A549 (cell line): Measurements from ENCODE around the gene SEMA6D. TPM values are rescaled to one million over a fixed set of nuclear protein-coding genes. Genes with fewer than 3 reads are reported as not detected.

ENCODE experiments used
- ATAC-seq, 2 experiments: fragments of 200-7000 bp in 1 of 2; fragments of >200 bp in 1 of 2; cut with Nextera tagmentation in 1 of 2; cut with Tn5 transposase in 1 of 2; 3 replicates each; pipeline versions ENCODE4 v1.8.0 to v1.9.1; 2018 to 2020; ENCODE audit warnings: mild to moderate bottlenecking in 1 of 2, moderate library complexity in 1 of 2
- CTCF ChIA-PET: fragments of 300-600 bp; sonication (Branson Sonifier 250); formaldehyde crosslinking; extraction: SDS; loops from one replicate; lab custom pipeline; 2021; ENCODE audit warnings: antibody characterized with exemption, inconsistent platforms; lab: Yijun Ruan, JAX
- POLR2A ChIA-PET: fragments of 350-600 bp; formaldehyde crosslinking; extraction: SDS; loops from one replicate; lab custom pipeline; 2021; ENCODE audit warnings: antibody characterized with exemption, inconsistent platforms; lab: Yijun Ruan, JAX
- DNase-seq, 2 experiments: peaks; one replicate each; pipeline versions ENCODE4 v3.0.0 to v3.0.0-alpha.2; 2011 to 2016; ENCODE audit warnings: low read depth in 1 of 2, low spot score in 1 of 2
- FAIRE-seq: peaks from 2 replicates; lab custom pipeline; 2011; peaks lifted over from hg19 to GRCh38; lab: Jason Lieb, UNC
- H3K27ac ChIP-seq, 2 experiments: fragments of >200 bp; sonication (Bioruptor Twin); formaldehyde crosslinking; 3 replicates each; pipeline ENCODE4 v1.5.1; 2016 to 2017
- H3K4me1 ChIP-seq: fragments of >200 bp; sonication (Bioruptor Twin); formaldehyde crosslinking; 3 replicates; pipeline ENCODE4 v1.6.1; 2016
- H3K4me2 ChIP-seq: fragments of >200 bp; sonication (Bioruptor Twin); formaldehyde crosslinking; 3 replicates; pipeline ENCODE4 v1.6.1; 2016
- H3K4me3 ChIP-seq: fragments of >200 bp; sonication (Bioruptor Twin); formaldehyde crosslinking; 3 replicates; pipeline ENCODE4 v1.5.1; 2016
- H3K9me3 ChIP-seq: fragments of >200 bp; sonication (Bioruptor Twin); formaldehyde crosslinking; 3 replicates; pipeline ENCODE4 v1.6.1; 2016
- BHLHE40 ChIP-seq: IDR thresholded peaks from 2 replicates; pipeline ENCODE4 v1.6.1; 2012; ENCODE audit warnings: low read depth, low read length, inconsistent platforms
- CBX2 ChIP-seq: fragments of 200-600 bp; sonication (generic); IDR thresholded peaks from 2 replicates; pipeline ENCODE4 v1.6.1; 2016; ENCODE audit warnings: low read depth, mild to moderate bottlenecking, borderline replicate concordance
- CBX8 ChIP-seq: fragments of 200-600 bp; sonication (generic); IDR thresholded peaks from 2 replicates; pipeline ENCODE4 v1.6.1; 2016
- CHD2 ChIP-seq: fragments of 150-350 bp; IDR thresholded peaks from 2 replicates; pipeline ENCODE4 v1.6.1; 2014; ENCODE audit warnings: low read length; ENCODE audit not compliant: partially characterized antibody
- EP300 ChIP-seq, 2 experiments: fragments of >200 bp; sonication (Bioruptor Twin); formaldehyde crosslinking; IDR thresholded peaks; 2 replicates in 1 of 2; 3 replicates in 1 of 2; pipeline ENCODE4 v1.6.1; 2016 to 2017
- FOXS1 ChIP-seq: fragments of 250-450 bp; sonication (Bioruptor Pico); IDR thresholded peaks from 2 replicates; pipeline ENCODE4 v1.5.0; 2020; ENCODE audit warnings: mild to moderate bottlenecking, moderate library complexity
- GATA3 ChIP-seq: IDR thresholded peaks from 2 replicates; pipeline ENCODE4 v1.6.1; 2012; ENCODE audit warnings: borderline replicate concordance
- HOXB5 ChIP-seq: fragments of 250-450 bp; sonication (Bioruptor Pico); IDR thresholded peaks from 2 replicates; pipeline ENCODE4 v1.5.0; 2020; ENCODE audit warnings: mild to moderate bottlenecking, moderate library complexity
- NPAS2 ChIP-seq: fragments of 250-450 bp; sonication (Bioruptor Pico); IDR thresholded peaks from 2 replicates; pipeline ENCODE4 v1.8.0; 2022; ENCODE audit warnings: mild to moderate bottlenecking, moderate library complexity, borderline replicate concordance
- POLR2AphosphoS2 ChIP-seq: conservative IDR thresholded peaks from 2 replicates; pipeline ENCODE4 v1.6.1; 2012; ENCODE audit warnings: low read length, improper control_type of control experiment, inconsistent platforms
- RAD21 ChIP-seq, 2 experiments: fragments of >200 bp in 1 of 2; sonication (Bioruptor Twin) in 1 of 2; formaldehyde crosslinking in 1 of 2; IDR thresholded peaks in 1 of 2; conservative IDR thresholded peaks in 1 of 2; 2 replicates in 1 of 2; 3 replicates in 1 of 2; pipeline ENCODE4 v1.6.1; 2012 to 2018; ENCODE audit warnings: inconsistent platforms in 1 of 2
- RARB ChIP-seq: fragments of 250-450 bp; sonication (Bioruptor Pico); IDR thresholded peaks from 2 replicates; pipeline ENCODE4 v1.8.0; 2021; ENCODE audit warnings: mild to moderate bottlenecking, moderate library complexity
- RCOR1 ChIP-seq: fragments of 150-350 bp; IDR thresholded peaks from 2 replicates; pipeline ENCODE4 v1.6.1; 2014; ENCODE audit warnings: antibody characterized with exemption, low read length, low read depth
- SREBF2 ChIP-seq: fragments of 450-650 bp; IDR thresholded peaks from 2 replicates; pipeline ENCODE4 v1.6.1; 2014; ENCODE audit warnings: mild to moderate bottlenecking, moderate library complexity
- TP53 ChIP-seq: fragments of 250-450 bp; sonication (Bioruptor Pico); IDR thresholded peaks from 2 replicates; pipeline ENCODE4 v1.5.0; 2021; ENCODE audit warnings: mild to moderate bottlenecking, moderate library complexity
- ZSCAN20 ChIP-seq: fragments of 250-450 bp; sonication (Bioruptor Pico); IDR thresholded peaks from 2 replicates; pipeline ENCODE4 v1.8.0; 2022; ENCODE audit warnings: mild to moderate bottlenecking, moderate library complexity
- WGBS: methylation state at CpG from one replicate; pipeline ENCODE4 v1.1.6; 2017; ENCODE audit errors: missing lambda C conversion rate; 5-methylcytosine and 5-hydroxymethylcytosine counted together
- polyA plus RNA-seq, 4 experiments: library from polyadenylated mRNA; depleted of rRNA in 3 of 4; stranded (reverse); fragments of >200 nt; fragmentation: RNase III in 1 of 4; extraction: RNeasy Plus Mini Kit Qiagen cat#74134 plus additional on column Dnase treatment in 1 of 4; gene quantifications; 2 replicates in 3 of 4; 3 replicates in 1 of 4; pipeline ENCODE4 v1.2.3, GENCODE V29; 2011 to 2017
- TF ChIP-seq, protein P1 (sequence below): fragments of 250-450 bp; sonication (Bioruptor Pico); IDR thresholded peaks from 2 replicates; pipeline ENCODE4 v1.5.0; 2021; ENCODE audit warnings: mild to moderate bottlenecking, moderate library complexity, borderline replicate concordance
- TF ChIP-seq, protein P2 (sequence below): fragments of 250-450 bp; sonication (Bioruptor Pico); IDR thresholded peaks from 2 replicates; pipeline ENCODE4 v1.5.0; 2020; ENCODE audit warnings: low read depth, mild to moderate bottlenecking, moderate library complexity
- TF ChIP-seq, protein P3 (sequence below): fragments of 200-600 bp; sonication (generic); IDR thresholded peaks from 2 replicates; pipeline ENCODE4 v1.6.1; 2016; ENCODE audit warnings: antibody characterized with exemption, mild to moderate bottlenecking, moderate library complexity
- TF ChIP-seq, protein P4 (sequence below): fragments of >200 bp; sonication (Bioruptor Twin); formaldehyde crosslinking; IDR thresholded peaks from 3 replicates; pipeline ENCODE4 v1.6.1; 2016
- TF ChIP-seq, protein P5 (sequence below): IDR thresholded peaks from 2 replicates; pipeline ENCODE4 v1.6.1; 2012; ENCODE audit warnings: low read depth, borderline replicate concordance
- TF ChIP-seq, protein P6 (sequence below): fragments of 150-350 bp; IDR thresholded peaks from 2 replicates; pipeline ENCODE4 v1.6.1; 2014; ENCODE audit warnings: low read depth, mild to moderate bottlenecking, low read length

SEMA6D gene
- polyA plus RNA-seq, 2 of the 4 experiments (the other 2 are of a cell fraction), result not detected

DNA sequence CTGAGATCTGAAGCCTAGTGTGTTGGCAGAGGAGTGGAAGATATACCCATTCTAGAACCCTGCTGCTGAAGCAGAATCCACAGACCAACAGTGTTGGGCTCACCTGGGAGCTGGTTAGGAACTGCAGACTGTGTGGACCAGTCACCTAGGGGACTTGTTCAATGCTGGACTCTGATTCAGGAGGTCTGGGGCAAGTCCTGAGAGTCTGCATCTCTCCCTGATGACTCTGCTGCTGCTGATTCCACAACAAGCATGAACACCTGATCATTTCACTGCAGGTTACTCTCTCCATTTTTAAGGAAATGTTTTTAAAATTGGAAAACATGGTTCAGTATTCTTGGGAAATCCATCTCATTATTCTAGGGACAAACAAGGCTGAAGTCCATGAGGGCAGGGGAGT lies 84.9 kb downstream of the SEMA6D start:
- H3K4me2 ChIP-seq, result no peak overlapping the region
- TF ChIP-seq CHD2 (no peak), HOXB5 (CRISPR knock-in tag) (no peak), CBX8 (no peak), TP53 (CRISPR knock-in tag) (no peak), RCOR1 (no peak), POLR2AphosphoS2 (no peak), SREBF2 (no peak), CBX2 (no peak)
- TF ChIP-seq, protein P1, sequence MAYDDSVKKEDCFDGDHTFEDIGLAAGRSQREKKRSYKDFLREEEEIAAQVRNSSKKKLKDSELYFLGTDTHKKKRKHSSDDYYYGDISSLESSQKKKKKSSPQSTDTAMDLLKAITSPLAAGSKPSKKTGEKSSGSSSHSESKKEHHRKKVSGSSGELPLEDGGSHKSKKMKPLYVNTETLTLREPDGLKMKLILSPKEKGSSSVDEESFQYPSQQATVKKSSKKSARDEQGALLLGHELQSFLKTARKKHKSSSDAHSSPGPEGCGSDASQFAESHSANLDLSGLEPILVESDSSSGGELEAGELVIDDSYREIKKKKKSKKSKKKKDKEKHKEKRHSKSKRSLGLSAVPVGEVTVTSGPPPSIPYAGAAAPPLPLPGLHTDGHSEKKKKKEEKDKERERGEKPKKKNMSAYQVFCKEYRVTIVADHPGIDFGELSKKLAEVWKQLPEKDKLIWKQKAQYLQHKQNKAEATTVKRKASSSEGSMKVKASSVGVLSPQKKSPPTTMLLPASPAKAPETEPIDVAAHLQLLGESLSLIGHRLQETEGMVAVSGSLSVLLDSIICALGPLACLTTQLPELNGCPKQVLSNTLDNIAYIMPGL (CRISPR knock-in tag), result no peak
- TF ChIP-seq, protein P2, sequence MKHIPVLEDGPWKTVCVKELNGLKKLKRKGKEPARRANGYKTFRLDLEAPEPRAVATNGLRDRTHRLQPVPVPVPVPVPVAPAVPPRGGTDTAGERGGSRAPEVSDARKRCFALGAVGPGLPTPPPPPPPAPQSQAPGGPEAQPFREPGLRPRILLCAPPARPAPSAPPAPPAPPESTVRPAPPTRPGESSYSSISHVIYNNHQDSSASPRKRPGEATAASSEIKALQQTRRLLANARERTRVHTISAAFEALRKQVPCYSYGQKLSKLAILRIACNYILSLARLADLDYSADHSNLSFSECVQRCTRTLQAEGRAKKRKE (CRISPR knock-in tag), result no peak
- TF ChIP-seq, protein P3, sequence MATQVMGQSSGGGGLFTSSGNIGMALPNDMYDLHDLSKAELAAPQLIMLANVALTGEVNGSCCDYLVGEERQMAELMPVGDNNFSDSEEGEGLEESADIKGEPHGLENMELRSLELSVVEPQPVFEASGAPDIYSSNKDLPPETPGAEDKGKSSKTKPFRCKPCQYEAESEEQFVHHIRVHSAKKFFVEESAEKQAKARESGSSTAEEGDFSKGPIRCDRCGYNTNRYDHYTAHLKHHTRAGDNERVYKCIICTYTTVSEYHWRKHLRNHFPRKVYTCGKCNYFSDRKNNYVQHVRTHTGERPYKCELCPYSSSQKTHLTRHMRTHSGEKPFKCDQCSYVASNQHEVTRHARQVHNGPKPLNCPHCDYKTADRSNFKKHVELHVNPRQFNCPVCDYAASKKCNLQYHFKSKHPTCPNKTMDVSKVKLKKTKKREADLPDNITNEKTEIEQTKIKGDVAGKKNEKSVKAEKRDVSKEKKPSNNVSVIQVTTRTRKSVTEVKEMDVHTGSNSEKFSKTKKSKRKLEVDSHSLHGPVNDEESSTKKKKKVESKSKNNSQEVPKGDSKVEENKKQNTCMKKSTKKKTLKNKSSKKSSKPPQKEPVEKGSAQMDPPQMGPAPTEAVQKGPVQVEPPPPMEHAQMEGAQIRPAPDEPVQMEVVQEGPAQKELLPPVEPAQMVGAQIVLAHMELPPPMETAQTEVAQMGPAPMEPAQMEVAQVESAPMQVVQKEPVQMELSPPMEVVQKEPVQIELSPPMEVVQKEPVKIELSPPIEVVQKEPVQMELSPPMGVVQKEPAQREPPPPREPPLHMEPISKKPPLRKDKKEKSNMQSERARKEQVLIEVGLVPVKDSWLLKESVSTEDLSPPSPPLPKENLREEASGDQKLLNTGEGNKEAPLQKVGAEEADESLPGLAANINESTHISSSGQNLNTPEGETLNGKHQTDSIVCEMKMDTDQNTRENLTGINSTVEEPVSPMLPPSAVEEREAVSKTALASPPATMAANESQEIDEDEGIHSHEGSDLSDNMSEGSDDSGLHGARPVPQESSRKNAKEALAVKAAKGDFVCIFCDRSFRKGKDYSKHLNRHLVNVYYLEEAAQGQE, result no peak
- TF ChIP-seq, protein P4, sequence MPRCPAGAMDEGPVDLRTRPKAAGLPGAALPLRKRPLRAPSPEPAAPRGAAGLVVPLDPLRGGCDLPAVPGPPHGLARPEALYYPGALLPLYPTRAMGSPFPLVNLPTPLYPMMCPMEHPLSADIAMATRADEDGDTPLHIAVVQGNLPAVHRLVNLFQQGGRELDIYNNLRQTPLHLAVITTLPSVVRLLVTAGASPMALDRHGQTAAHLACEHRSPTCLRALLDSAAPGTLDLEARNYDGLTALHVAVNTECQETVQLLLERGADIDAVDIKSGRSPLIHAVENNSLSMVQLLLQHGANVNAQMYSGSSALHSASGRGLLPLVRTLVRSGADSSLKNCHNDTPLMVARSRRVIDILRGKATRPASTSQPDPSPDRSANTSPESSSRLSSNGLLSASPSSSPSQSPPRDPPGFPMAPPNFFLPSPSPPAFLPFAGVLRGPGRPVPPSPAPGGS, result no peak
- TF ChIP-seq, protein P5, sequence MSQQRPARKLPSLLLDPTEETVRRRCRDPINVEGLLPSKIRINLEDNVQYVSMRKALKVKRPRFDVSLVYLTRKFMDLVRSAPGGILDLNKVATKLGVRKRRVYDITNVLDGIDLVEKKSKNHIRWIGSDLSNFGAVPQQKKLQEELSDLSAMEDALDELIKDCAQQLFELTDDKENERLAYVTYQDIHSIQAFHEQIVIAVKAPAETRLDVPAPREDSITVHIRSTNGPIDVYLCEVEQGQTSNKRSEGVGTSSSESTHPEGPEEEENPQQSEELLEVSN, result no peak
- POLR2A ChIA-PET, result no interaction called here
- H3K27ac ChIP-seq, result no peak overlapping the region
- H3K9me3 ChIP-seq, result no peaks in the 10 kb centered on the region
- CTCF ChIA-PET, result no interaction called here
- DNase-seq (no peak), FAIRE-seq (no peak), ATAC-seq (no peak)
- H3K4me3 ChIP-seq, result no peak overlapping the region
- H3K4me1 ChIP-seq, result no peaks in the 10 kb centered on the region

DNA sequence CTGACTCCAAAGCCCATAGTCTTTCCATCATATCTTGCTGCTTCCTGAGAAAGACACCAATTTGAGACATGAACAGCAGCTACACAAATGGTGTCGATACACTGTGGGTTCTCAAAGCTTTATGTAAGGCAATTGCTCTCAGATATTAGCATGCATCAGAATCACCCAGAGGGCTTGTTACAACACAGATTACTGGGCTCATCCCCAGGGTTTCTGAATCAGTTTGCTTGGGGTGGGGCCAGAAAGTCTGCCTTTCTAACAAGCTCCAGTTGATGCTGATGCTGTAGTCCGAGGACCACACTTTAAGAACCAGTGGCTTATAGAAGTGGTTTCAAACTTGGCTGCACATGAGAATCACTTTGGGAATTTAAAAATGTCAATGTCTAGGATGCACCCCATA lies 86.5 kb downstream of the SEMA6D start:
- 11% methylated on average over 2 of the region's 2 CpGs for WGBS
- ChIA-PET POLR2A (no interaction called here), CTCF (no interaction called here)
- FAIRE-seq (no peak), ATAC-seq (no peak), DNase-seq (no peak)
- Histone ChIP-seq H3K4me2 (no peak overlapping the region), H3K4me3 (no peak overlapping the region), H3K27ac (no peak overlapping the region), H3K9me3 (no peaks in the 10 kb centered on the region), H3K4me1 (no peaks in the 10 kb centered on the region)
- TF ChIP-seq BHLHE40 (no peak), RARB (no peak), EP300 (IDR thresholded peaks at IDR 0.05) (no peak), POLR2AphosphoS2 (no peak), RAD21 (conservative IDR thresholded peaks at IDR 0.05 in 1 of 2, IDR thresholded peaks at IDR 0.05 in 1 of 2) (no peak), ZSCAN20 (CRISPR knock-in tag) (no peak), FOXS1 (CRISPR knock-in tag) (no peak), GATA3 (no peak), NPAS2 (CRISPR knock-in tag) (no peak)
- TF ChIP-seq, protein P4, result no peak
- TF ChIP-seq, protein P6, sequence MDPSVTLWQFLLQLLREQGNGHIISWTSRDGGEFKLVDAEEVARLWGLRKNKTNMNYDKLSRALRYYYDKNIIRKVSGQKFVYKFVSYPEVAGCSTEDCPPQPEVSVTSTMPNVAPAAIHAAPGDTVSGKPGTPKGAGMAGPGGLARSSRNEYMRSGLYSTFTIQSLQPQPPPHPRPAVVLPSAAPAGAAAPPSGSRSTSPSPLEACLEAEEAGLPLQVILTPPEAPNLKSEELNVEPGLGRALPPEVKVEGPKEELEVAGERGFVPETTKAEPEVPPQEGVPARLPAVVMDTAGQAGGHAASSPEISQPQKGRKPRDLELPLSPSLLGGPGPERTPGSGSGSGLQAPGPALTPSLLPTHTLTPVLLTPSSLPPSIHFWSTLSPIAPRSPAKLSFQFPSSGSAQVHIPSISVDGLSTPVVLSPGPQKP, result no peak
